CD4-positive, alpha-beta T cell treated with Interleukin-4 for 1 hour (primary cell): ENCODE measurements around the gene SHISA8.
"Not testable (repeated sequence)": the region's sequence is repeated elsewhere in the genome, so short reads cannot be mapped to it uniquely, and the experiment has no call there.

Source experiments
- DNase-seq, 2 donors: peaks; one replicate each; pipeline ENCODE4 v3.0.0-alpha.2; 2020 to 2022

Gene SHISA8

DNA sequence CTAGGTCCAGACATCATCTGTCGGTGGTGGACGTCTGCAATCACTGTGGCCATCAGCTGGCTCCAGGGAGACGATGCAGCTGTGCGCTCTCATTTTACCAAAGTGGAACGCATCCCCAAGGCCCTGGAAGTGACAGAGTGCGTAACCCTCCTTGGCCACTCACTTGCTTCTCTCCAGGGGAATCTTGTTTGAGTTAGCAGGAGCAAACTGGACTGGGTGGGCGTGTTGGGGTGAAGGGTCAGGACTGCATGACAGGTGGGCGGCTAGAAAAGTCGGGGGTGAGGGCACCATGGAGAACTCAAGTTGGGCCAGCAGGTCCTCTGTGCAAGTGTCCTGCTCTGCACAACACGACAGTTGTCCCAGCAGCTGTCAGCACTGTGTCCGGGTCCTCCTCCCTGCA lies 16.2 kb downstream of the SHISA8 start:
- DNase-seq: no peak

DNA sequence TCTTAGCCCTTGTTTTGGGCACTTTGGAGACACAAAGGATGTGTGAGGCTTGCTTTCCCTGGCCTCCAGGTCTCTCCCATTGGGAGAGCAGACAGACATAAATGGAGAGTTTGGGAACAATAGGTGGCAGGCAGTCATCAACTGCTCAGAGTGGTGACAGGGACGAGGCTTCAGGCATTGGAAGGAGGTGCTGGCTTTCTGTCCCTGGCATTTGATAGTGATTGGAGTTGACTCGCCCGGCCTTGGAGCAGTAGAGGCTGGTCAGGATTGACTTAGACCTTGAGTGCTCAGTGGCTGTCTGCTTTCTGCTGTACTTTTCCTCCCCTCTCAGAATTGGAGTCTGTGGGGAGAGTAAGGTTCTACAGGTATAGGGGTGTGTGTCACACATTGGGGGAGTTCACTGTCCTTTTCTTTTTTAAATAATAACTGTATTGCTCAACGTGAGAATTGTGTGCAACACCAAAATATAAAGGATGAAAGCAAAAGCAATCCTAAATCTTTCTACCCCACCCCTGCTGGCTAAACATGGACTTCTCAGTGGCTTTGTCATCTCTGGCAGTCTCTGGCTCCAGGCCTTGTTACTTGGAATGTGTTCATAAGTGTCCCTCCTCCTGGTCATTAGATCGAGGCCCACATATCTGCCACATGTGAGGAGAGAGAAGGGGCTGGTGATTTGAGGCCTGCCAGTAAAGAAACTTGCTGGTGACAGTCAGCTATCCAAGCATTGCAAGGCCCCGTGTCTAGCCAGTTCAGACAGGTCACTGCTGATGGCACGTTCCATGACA lies 21.1 kb downstream of the SHISA8 start:
- DNase-seq: no peak

DNA sequence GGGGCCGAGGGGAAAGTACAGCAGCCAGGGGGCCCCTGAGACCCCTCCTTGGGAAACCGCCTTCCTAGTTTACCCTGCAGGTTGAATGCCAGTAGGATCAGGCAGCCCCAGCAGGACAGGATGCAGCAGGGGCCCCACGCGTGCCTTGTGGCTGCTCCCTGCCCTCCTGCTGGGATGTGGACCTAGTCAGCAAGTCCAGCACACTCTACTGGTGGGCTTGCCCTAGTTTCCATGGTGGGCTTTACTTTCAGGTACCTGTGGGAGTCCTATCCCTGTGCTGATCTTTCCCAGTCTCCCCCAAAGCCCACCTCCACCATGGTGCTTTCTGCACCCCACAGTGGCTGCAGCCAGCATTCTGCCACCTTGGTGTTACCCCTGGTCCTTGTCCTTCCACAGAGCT lies 22.2 kb downstream of the SHISA8 start:
- no peak for DNase-seq

DNA sequence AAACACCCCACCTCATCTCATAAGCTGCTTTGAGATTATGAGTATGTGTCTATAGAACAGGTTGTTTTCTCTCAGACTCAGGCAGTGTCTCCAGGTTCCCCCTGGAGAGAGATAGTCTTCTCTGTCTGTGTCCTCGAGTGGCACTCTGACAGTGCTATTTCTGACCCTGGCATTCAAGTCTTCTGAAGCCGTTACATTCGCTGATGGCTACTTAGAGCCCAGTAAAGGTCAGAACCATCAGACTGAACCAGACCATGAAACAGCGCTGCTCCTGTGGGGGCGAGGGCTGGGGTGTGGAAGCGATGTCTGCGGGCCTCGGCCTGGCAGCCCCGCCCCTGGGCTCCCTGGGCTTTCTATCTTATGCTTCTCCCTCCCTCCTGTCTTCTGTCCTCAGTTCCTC lies 23.5 kb downstream of the SHISA8 start:
- DNase-seq: no peak

DNA sequence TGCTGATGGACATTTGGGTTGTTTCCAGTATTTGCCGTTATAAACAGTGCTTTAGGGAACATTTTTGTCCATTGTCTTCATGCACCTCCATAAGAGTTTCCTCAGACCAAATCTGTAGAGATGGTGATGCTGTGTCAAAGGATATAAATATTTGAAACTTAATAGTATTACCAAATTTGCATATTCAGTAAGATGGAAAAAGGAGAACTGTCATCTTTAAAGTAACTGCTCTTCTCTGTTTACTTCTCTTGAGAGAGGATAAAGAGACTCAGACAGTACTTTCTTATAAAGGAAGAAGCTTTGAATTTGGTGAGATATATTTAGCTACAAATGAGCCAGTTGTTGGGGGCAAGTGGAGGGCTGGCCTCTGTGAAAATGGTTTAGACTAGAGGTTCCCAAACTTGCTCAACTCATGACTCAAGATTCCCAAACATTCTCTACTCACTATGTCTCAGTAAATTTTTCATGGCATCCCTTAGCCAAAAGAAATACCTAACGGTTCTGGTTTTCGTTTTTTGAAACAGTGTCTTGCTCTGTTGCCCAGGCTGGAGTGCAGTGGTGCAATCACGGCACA lies 26.2 kb downstream of the SHISA8 start:
- no peak for DNase-seq

DNA sequence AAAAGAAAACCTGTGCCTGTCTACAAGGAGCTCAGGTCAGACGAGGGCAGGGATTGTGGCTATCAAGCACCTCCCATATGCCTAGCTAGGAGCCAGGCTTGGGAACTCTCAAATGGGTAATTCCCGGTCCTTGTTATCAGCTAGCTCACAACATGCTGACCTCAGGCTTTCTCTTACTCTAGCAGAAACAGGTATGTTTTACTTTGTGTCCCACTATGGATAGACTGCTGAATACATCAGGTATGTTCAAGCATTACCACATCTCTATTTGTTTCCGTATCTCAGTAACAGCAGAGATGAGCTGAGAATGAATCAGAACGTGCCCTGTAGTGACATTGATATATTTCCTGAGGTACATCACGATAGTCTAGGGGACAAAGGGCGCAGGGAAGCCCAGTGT lies 29.4 kb downstream of the SHISA8 start:
- DNase-seq: no peak

DNA sequence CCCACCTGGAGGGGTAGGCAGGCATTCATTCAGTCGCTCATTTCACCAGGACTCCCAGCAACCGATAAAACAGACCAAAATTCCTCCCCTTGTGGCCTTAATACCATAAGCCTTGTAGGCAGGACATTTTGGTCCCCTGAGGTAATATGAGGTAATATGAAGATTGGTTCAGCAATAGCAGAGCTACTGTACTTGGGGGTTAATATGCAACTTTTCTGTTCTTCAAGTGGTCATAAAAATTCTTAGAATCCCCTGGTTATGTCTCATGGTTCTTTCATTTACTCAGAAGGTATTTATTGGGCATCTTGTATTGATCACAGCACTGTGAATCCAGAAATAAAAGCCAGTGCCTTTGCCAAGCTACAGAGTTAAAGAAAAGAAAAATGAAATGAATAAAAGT lies 29.8 kb downstream of the SHISA8 start:
- no peak for DNase-seq

DNA sequence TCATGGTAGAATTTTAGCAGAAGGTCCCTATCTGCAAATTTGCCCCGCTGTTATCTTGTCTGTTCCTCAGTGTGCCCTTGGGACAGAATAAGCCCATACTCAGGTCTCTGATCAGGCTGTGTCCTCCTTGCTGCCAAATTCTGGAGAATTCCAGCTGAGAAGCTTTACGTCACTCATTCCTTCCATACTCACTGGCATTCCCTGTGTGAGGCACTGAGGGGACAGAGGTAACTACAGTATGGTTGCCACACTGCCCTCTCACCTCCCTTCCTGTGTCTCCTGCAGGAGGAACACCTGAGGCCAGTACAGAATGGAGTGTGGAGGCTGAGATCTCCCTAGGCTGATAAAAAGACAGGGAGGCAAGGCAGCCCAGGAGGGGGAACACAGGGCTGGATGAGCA lies 31.5 kb downstream of the SHISA8 start:
- no peak for DNase-seq

DNA sequence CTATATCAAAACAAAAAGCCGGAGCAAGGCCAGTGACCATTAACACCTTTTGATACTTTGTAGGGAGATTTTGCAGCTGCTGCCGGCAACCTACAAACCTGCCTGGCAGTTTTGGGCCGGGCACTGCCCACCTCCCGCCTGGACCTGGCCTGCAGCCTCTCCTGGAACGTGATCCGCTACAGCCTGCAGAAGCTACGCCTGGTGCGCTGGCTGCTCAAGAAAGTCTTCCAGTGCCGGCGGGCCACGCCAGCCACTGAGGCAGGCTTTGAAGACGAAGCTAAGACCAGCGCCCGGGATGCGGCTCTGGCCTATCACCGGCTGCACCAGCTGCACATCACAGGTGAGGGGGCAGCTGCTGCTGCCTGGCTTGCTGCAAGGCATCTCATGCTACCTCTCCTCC lies 34.2 kb downstream of the SHISA8 start:
- no peak for DNase-seq

DNA sequence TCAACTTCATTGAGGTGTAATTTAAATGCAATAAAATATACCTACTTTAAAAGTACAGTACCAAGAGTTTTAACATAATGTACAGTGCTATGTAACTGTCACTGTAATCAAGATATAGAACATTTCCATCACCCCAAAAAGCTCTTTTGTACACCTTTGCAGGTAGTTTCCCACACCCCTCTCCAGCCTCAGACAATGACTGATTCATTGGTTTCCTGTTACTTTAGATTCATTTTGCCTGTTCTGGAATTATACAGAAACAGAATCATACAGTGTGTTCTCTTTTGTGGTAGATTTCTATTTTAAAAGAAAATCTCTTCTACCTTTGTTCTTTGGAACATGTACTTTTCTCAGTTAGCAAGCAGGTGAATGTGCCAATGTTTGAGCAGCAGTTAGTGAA lies 38.2 kb downstream of the SHISA8 start:
- DNase-seq: no peak

DNA sequence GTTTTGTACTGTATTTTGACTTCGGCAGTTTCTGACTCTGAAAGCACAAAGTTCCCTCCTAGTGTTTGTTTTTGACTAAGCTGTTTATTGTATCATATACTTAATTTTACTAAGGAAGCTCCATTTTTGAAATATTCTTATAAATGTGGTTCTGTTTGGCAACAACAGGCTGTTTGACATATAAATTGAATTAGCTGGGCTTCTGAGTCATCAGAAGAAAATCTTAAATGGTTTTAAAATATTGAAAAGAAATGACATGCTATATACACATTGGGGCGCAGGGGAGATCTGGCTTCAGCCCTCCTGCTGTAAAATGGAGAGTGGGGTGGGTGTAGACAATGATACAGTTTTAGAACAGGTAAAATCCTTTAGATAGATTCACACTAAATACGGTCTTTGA lies 38.6 kb downstream of the SHISA8 start:
- DNase-seq: no peak

DNA sequence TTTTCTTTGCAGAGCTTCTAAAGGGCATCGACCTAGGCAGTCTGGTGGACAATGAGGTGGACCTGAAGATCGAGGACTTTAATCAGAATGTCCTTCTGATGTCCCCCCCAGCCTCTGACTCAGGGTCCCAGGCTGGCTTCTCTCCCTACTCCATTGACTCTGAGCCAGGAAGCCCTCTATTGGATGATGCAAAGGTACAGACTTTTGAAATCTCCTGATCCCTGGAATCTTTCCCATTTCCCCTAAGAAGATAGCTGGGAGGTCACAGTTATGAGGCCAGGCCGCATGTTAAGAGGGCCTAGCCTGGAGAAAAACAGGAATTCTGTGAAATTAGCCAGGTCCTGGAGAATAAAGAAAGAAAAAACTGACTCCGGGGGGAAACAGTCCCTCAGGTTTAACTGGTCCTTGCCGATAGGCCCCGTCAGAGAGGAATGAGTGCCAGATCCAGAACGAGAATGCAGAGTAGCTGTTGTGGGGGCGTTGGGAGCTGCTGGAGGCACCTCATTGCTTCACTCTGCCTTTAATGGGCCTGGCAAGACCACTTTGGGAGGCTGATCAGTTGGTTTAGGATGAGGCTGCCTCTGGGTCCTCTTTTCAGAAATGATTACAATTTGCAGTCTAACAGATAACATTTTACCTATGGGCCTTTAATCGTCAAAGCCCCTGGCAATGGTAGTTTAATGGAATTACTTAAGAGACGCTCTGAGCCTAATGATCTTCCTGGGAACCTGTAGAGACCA lies 39.2 kb downstream of the SHISA8 start:
- no peak for DNase-seq

DNA sequence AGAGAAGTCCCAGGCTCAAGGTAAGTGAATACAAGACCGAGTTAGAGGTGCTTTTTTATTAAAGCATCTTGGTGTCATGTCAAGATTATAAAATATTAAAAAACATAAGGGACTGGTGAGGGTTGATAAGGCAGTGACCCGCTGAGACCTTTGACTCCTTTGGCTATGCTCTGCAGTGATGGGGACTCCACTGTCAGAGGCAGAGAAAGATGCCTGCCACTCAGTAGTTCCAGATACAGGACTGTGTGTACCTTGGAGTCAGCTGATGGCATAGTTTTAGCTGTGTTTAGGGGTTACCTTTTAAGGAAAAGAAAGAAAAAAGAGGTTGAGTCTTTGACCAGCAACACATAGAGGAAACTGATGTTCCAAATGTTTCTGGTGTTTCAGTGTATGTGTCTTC lies 40.8 kb downstream of the SHISA8 start:
- no peak for DNase-seq

DNA sequence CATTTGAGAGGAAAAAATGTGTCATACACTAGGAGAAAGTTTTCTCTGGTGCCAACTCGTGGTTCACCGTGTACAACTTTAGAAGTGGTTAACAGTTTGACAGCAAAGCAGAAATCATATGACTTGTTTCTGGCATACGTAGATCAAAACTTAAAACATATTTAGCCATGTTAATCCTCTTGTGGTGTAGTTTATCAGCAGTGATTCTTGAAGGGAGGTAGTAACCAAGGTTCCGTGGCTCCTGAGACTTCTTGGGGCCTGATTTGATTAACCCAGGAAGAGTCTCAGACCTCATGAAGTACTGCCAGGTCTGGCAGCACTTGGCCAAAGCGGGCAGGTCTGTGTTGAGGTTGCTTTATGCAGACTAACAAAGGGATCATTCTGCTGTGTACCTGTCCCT lies 41.5 kb downstream of the SHISA8 start:
- DNase-seq: peak in 1 of 2 donors; percentile 57

DNA sequence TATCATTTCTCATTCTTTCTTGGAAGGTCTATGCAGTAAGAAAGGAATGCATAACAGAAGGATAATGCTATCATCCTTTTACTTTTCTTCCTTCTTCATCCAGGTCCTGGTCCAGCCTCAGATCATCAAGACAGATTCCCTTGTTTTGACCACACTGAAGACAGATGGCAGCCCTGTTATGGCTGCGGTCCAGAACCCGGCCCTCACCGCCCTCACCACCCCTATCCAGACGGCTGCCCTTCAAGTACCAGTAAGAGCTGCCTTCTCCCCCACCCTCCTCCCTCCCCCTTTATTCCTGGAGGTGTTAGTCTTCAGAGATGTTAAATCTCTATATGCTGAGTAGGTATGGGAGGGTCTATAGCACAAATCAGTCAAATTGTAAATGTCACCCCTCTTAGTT lies 44.1 kb downstream of the SHISA8 start:
- DNase-seq: no peak

DNA sequence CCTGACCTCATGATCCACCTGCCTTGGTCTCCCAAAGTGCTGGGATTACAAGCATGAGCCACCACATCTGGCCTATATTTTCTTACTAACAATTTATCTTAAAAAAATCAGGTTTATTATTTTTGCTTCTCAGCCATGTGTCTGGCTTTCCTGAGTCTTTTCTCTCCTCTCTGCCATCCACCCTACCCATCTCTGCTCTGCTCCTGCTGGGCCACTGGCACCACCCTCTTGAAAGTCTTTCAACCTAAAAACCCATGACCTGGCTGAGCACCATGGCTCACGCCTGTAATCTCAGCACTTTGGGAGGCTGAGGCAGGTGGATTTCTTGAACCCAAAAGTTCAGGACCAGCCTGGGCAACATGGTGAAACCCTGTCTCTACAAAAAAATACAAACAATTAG lies 44.8 kb downstream of the SHISA8 start:
- DNase-seq: not testable (repeated sequence)

DNA sequence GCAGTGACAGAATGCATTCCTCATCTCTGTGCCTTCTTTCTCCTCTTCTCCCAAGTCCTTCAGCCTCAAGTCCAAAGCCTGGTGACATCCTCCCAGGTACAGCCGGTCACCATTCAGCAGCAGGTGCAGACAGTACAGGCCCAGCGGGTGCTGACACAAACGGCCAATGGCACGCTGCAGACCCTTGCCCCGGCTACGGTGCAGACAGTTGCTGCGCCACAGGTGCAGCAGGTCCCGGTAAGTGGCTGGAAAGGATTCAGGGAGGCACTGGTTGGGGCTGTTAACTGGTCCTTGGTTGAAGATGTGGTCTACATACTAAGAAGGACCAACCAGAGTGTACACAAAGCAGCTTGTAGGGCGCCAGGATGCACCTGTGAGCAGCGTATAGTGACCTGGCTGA lies 46.3 kb downstream of the SHISA8 start:
- DNase-seq: no peak

DNA sequence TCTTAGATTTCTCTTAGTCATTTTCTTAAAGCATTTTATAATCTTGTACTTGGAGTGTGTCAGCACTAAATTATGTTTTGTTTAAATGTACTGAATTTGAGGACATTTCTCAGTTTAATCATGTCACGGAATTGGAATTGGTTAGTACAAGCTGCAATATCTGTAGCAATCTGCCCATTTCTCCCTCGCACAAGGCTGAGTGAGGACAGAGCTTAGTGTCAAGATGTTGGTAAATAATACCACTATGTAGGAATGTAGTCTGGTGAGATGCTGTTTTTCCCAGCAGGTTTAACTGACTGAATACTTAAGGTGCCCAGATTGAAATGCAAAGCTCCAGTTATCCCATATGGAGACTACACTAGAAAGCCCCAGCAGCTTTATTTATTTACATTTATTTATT lies 51.4 kb downstream of the SHISA8 start:
- DNase-seq: no peak

DNA sequence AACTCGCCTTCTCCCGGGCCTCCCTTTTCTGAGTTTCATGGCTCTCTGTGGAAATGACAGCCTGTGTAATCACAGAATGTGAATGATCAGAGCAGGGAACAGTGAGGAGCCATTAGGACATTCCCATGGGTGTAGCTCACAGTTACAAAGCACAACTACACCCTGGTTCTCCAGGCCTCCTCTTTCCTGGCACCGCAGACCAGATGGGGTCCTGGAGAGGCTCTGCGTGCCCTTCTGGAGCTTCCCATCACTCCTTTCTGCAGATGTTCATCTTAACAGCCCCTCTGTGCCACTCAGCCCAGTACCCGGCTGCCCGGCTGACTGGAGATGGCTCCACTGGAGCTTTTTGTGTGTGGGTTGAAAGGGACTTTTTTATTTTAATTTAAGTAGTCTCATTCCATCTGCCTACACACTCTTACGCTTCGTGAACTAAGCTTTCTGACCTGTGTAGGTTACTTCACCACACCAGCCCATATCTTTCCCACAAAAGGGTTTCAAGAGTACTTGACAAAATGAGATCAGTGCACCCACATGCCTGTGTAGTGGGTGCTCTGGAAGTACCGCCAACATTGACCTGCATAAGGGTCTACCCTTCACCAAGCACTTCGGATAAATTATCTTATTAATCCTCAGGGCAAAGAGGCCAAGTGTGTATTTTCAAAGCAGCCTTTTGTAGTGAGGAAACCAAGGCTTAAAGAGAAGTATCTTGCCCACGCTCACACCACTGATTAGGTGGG lies 52.2 kb downstream of the SHISA8 start:
- peak; percentile 17 to 28 for DNase-seq

DNA sequence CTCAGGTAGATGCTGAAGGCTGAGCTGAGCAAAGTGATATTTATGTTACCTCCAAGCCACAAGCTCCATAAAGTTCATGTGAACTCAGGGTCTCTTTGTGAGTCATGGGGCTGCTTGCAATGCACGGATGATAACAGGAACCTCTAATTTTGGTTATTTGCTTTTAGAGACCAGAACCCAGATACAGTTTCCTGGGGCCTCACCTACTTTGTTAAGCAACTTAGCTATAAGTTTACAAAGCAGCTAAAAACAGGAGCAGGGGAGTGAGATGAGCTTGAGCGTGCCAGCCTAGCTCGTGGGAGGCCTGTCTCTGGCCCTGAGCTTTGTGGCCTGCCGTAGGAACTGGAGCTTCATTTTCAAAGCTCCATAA lies 52.7 kb downstream of the SHISA8 start:
- peak; percentile 59 to 70 for DNase-seq
